ENCODE data around the gene OLFML1.

- TF ChIP-seq CTCF (IDR thresholded peaks at IDR 0.05) (no peak), POLR2A (IDR thresholded peaks at IDR 0.05) (no peak)
Observed at GRCh38 chr11:7467652-7468051, 17.7 kb upstream of the OLFML1 start.

All from heart left ventricle (tissue), 13 donors.